AG10803 (cell line): ENCODE data around the gene B3GNT9.
A peak's percentile ranks its signal among the peaks of the same experiment; 100 is the strongest.

Experiments used
- DNase-seq: peaks from one replicate; pipeline ENCODE4 v3.0.0; 2010; ENCODE audit warnings: low read depth
- H3K4me3 ChIP-seq: 2 replicates; pipeline ENCODE4 v1.5.1; 2011; ENCODE audit warnings: mild to moderate bottlenecking, low read length, control low read depth
- CTCF ChIP-seq: conservative IDR thresholded peaks from 2 replicates; pipeline ENCODE4 v1.5.1; 2011; ENCODE audit warnings: mild to moderate bottlenecking, low read length, control low read depth, inconsistent platforms

The B3GNT9 gene

GRCh38 chr16:67174706-67175231, 24.0 kb upstream of the B3GNT9 start:
- peak overlapping the region; percentile 59; the same call in 1 of the 2 replicates for H3K4me3 ChIP-seq
- DNase-seq: no peak
- TF ChIP-seq CTCF: no peak

GRCh38 chr16:67173808-67174705, 23.3 kb upstream of the B3GNT9 start:
- TF ChIP-seq CTCF: peak; percentile 26; the same call in 1 of the 2 replicates
- DNase-seq: peak; percentile 81
- peak overlapping the region; percentile 59 for H3K4me3 ChIP-seq

GRCh38 chr16:67173323-67173722, 22.5 kb upstream of the B3GNT9 start:
- peak overlapping the region; percentile 59 for H3K4me3 ChIP-seq
- DNase-seq: no peak
- no peak for TF ChIP-seq CTCF

- TF ChIP-seq CTCF: no peak
- peak; percentile 45 for DNase-seq
- peak overlapping the region; percentile 65 for H3K4me3 ChIP-seq
Observed at GRCh38 chr16:67170949-67171649, 20.3 kb upstream of the B3GNT9 start.

GRCh38 chr16:67170168-67170948, 19.6 kb upstream of the B3GNT9 start, which contains the start of gene NOL3:
TSS of gene NOL3 (plus strand) at chr16:67170538.
- DNase-seq: peak; percentile 81
- 0 out of 2 replicates have a peak, but pooled peaks have one; percentile 2 for TF ChIP-seq CTCF
- peak within 1 kb of the TSS; percentile 65 for H3K4me3 ChIP-seq

- peak; percentile 61 for TF ChIP-seq CTCF
- no peak for DNase-seq
- H3K4me3 ChIP-seq: peak overlapping the region; percentile 65
Observed at GRCh38 chr16:67169642-67170167, 18.9 kb upstream of the B3GNT9 start.
